Mesenchymal stem cell (in vitro differentiated cells and primary cell): ENCODE results near the gene SUCLG1.

Source experiments
- DNase-seq: peaks from one replicate; pipeline ENCODE4 v3.0.0-alpha.2; 2013
- H2AFZ ChIP-seq: one replicate; pipeline ENCODE4 v1.6.1; 2013; ENCODE audit warnings: low read depth, mild to moderate bottlenecking, control low read depth, inconsistent platforms, low read length, moderate library complexity
- H2AK5ac ChIP-seq: 2 replicates; pipeline ENCODE4 v1.6.1; 2013; ENCODE audit warnings: low read length, moderate library complexity, mild to moderate bottlenecking, inconsistent platforms; ENCODE audit not compliant: severe bottlenecking
- H2BK120ac ChIP-seq: one replicate; pipeline ENCODE4 v1.6.1; 2013; ENCODE audit warnings: low read depth, mild to moderate bottlenecking, inconsistent platforms, low read length, moderate library complexity
- H2BK12ac ChIP-seq, 2 experiments: one replicate each; pipeline ENCODE4 v1.6.1; 2013; ENCODE audit warnings: inconsistent platforms in 2 of 2, low read length in 2 of 2, mild to moderate bottlenecking in 2 of 2, moderate library complexity in 2 of 2, control low read depth in 1 of 2
- H2BK15ac ChIP-seq: one replicate; pipeline ENCODE4 v1.6.1; 2013; ENCODE audit warnings: mild to moderate bottlenecking, low read depth, inconsistent platforms; ENCODE audit not compliant: poor library complexity, severe bottlenecking
- H2BK5ac ChIP-seq: 2 replicates; pipeline ENCODE4 v1.6.1; 2013; ENCODE audit warnings: low read depth, mild to moderate bottlenecking, low read length, control low read depth, inconsistent platforms; ENCODE audit not compliant: poor library complexity, severe bottlenecking
- H3K14ac ChIP-seq, 2 experiments: one replicate each; pipeline ENCODE4 v1.6.1; 2013; ENCODE audit warnings: inconsistent platforms in 2 of 2, low read length in 2 of 2, control low read depth in 1 of 2, mild to moderate bottlenecking in 1 of 2, moderate library complexity in 1 of 2
- H3K18ac ChIP-seq, 2 experiments: one replicate each; pipeline ENCODE4 v1.6.1; 2013; ENCODE audit warnings: inconsistent platforms in 2 of 2, low read length in 2 of 2, control low read depth in 1 of 2, low read depth in 1 of 2, mild to moderate bottlenecking in 1 of 2
- H3K23ac ChIP-seq, 2 experiments: one replicate each; pipeline ENCODE4 v1.6.1; 2013; ENCODE audit warnings: inconsistent platforms in 2 of 2, low read length in 2 of 2, mild to moderate bottlenecking in 2 of 2, moderate library complexity in 2 of 2, control low read depth in 1 of 2
- H3K27ac ChIP-seq: 2 replicates; pipeline ENCODE4 v1.5.1; 2013; ENCODE audit warnings: mild to moderate bottlenecking, moderate library complexity, low read length, control low read depth, inconsistent platforms; ENCODE audit not compliant: poor library complexity, severe bottlenecking
- H3K27me3 ChIP-seq, 2 experiments: 2 replicates each; pipeline versions ENCODE4 v1.6.1 to v1.7.0; 2013; ENCODE audit warnings: low read length in 2 of 2, mild to moderate bottlenecking in 2 of 2, moderate library complexity in 2 of 2, control low read depth in 1 of 2, inconsistent platforms in 1 of 2; ENCODE audit not compliant: control insufficient read depth in 1 of 2, insufficient read depth in 1 of 2
- H3K36me3 ChIP-seq, 2 experiments: 2 replicates each; pipeline versions ENCODE4 v1.6.1 to v1.7.0; 2013; ENCODE audit warnings: low read length in 2 of 2, control low read depth in 1 of 2, inconsistent platforms in 1 of 2, low read depth in 1 of 2, mild to moderate bottlenecking in 1 of 2; ENCODE audit not compliant: insufficient read depth in 2 of 2, control insufficient read depth in 1 of 2
- H3K4ac ChIP-seq, 2 experiments: one replicate each; pipeline ENCODE4 v1.6.1; 2013; ENCODE audit warnings: inconsistent platforms in 2 of 2, low read length in 2 of 2, mild to moderate bottlenecking in 2 of 2, moderate library complexity in 2 of 2, control low read depth in 1 of 2, low read depth in 1 of 2
- H3K4me1 ChIP-seq: 2 replicates; pipeline ENCODE4 v1.6.1; 2013; ENCODE audit warnings: low read depth, low read length, control low read depth; ENCODE audit not compliant: control insufficient read depth, insufficient read depth
- H3K4me2 ChIP-seq: 2 replicates; pipeline ENCODE4 v1.6.1; 2013; ENCODE audit warnings: low read length, mild to moderate bottlenecking, inconsistent platforms; ENCODE audit not compliant: poor library complexity, severe bottlenecking
- H3K4me3 ChIP-seq, 2 experiments: 2 replicates each; pipeline versions ENCODE4 v1.5.1 to v1.7.0; 2013; ENCODE audit warnings: low read length in 2 of 2, mild to moderate bottlenecking in 2 of 2, control low read depth in 1 of 2, low read depth in 1 of 2; ENCODE audit not compliant: insufficient read depth in 1 of 2
- H3K79me1 ChIP-seq: replicated peaks from 2 replicates; pipeline ENCODE4 v1.6.1; 2013; ENCODE audit warnings: mild to moderate bottlenecking, control low read depth, low read length, inconsistent platforms; ENCODE audit not compliant: poor library complexity, severe bottlenecking
- H3K9ac ChIP-seq: 2 replicates; pipeline ENCODE4 v1.7.0; 2013; ENCODE audit warnings: mild to moderate bottlenecking, low read length, moderate library complexity
- H3K9me3 ChIP-seq: 2 replicates; pipeline ENCODE4 v1.7.0; 2013; ENCODE audit warnings: mild to moderate bottlenecking, low read length; ENCODE audit not compliant: control insufficient read depth
- H4K8ac ChIP-seq: one replicate; pipeline ENCODE4 v1.6.1; 2013; ENCODE audit warnings: inconsistent platforms, mild to moderate bottlenecking, low read length, moderate library complexity
- H4K91ac ChIP-seq: one replicate; pipeline ENCODE4 v1.6.1; 2013; ENCODE audit warnings: mild to moderate bottlenecking, low read length, inconsistent platforms
- WGBS: methylation state at CpG from one replicate; pipeline ENCODE4 v1.1.7; 2013; ENCODE audit warnings: mixed read lengths; 5-methylcytosine and 5-hydroxymethylcytosine counted together

SUCLG1 gene

DNA sequence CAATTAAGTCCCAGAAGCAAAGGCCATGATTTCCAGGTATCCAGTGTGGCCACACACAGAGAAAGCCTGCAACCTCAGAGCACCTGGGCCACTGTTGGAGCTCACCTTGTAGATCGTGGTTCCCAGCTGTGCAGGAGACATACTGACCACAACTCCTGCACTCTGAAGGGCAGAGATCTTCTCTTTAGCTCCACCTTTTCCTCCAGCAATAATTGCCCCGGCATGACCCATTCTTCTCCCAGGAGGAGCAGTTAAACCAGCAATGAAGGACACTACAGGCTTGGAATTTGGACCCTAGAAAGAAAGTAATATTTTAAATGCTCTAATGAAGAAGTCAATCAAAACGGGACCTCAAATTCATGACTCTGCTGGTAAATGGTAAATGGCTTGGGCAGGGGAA lies 33.8 kb downstream of the SUCLG1 start:
- H3K36me3 ChIP-seq, result peaks cover 11 to 68% of the 10 kb centered on the region in 2 experiments
- no peaks in the 10 kb centered on the region for H3K79me1 ChIP-seq
- no peak overlapping the region for H3K9ac ChIP-seq
- WGBS, result 86% methylated on average over 3 of the region's 3 CpGs
- H3K18ac ChIP-seq, result no peak overlapping the region
- peaks cover 2% of the 10 kb centered on the region for H3K4me1 ChIP-seq
- no peak overlapping the region for H2BK12ac ChIP-seq
- H3K14ac ChIP-seq, result no peak overlapping the region
- H3K4ac ChIP-seq, result no peak overlapping the region
- no peak overlapping the region for H4K91ac ChIP-seq
- H3K4me2 ChIP-seq, result no peak overlapping the region
- no peak overlapping the region for H3K27ac ChIP-seq
- no peak overlapping the region for H4K8ac ChIP-seq
- DNase-seq, result no peak
- no peak overlapping the region for H2BK5ac ChIP-seq
- no peak overlapping the region for H3K23ac ChIP-seq
- no peak overlapping the region for H3K4me3 ChIP-seq
- H2BK120ac ChIP-seq, result no peak overlapping the region
- no peaks in the 10 kb centered on the region for H3K27me3 ChIP-seq
- no peak overlapping the region for H2BK15ac ChIP-seq
- H2AK5ac ChIP-seq, result no peak overlapping the region
- no peak overlapping the region for H2AFZ ChIP-seq
- no peaks in the 10 kb centered on the region for H3K9me3 ChIP-seq

DNA sequence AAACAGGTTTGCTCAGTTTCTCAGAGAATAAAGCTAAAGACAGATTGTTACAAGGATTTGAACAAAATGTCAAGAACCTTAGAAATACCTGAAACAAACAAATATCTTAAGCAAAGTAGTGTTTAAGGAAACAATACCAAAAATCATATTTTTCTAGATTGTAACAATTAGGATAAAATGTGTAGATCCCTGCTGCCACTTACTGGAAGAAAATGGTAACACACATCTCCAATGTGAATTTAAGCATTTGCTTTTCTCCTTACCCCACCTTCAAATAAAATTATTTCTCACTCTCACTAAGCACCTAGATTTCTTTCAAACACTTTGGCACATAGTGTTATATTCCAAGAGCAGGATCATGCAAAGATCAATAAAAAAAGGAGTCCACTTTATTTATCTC lies 34.9 kb downstream of the SUCLG1 start:
- Histone ChIP-seq H2BK5ac (no peak overlapping the region), H3K4me2 (no peak overlapping the region), H3K4me1 (peaks cover 2% of the 10 kb centered on the region), H3K27ac (no peak overlapping the region), H2BK15ac (no peak overlapping the region), H2BK12ac (no peak overlapping the region), H3K79me1 (no peaks in the 10 kb centered on the region), H3K4ac (no peak overlapping the region), H3K14ac (no peak overlapping the region), H4K91ac (no peak overlapping the region), H3K27me3 (no peaks in the 10 kb centered on the region), H2BK120ac (no peak overlapping the region), H3K9me3 (no peaks in the 10 kb centered on the region), H3K4me3 (no peak overlapping the region), H3K23ac (no peak overlapping the region), H3K9ac (no peak overlapping the region), H2AFZ (no peak overlapping the region), H2AK5ac (no peak overlapping the region), H3K36me3 (peaks cover 11 to 57% of the 10 kb centered on the region in 2 experiments), H3K18ac (no peak overlapping the region), H4K8ac (no peak overlapping the region)
- DNase-seq, result peak; percentile 11

- H3K18ac ChIP-seq, result no peak overlapping the region
- no peaks in the 10 kb centered on the region for H3K79me1 ChIP-seq
- no peak overlapping the region for H3K23ac ChIP-seq
- no peak overlapping the region for H2BK12ac ChIP-seq
- no peak for DNase-seq
- H3K4me1 ChIP-seq, result no peaks in the 10 kb centered on the region
- 87% methylated on average over 1 of the region's 1 CpG for WGBS
- no peak overlapping the region for H2BK15ac ChIP-seq
- H2BK5ac ChIP-seq, result no peak overlapping the region
- H3K4me3 ChIP-seq, result no peak overlapping the region
- no peak overlapping the region for H4K91ac ChIP-seq
- H2AK5ac ChIP-seq, result no peak overlapping the region
- H3K36me3 ChIP-seq, result peaks cover 11 to 43% of the 10 kb centered on the region in 2 experiments
- H3K9ac ChIP-seq, result no peak overlapping the region
- no peaks in the 10 kb centered on the region for H3K9me3 ChIP-seq
- H3K4ac ChIP-seq, result no peak overlapping the region
- no peak overlapping the region for H3K4me2 ChIP-seq
- H2BK120ac ChIP-seq, result no peak overlapping the region
- no peak overlapping the region for H4K8ac ChIP-seq
- no peak overlapping the region for H3K27ac ChIP-seq
- no peaks in the 10 kb centered on the region for H3K27me3 ChIP-seq
- H3K14ac ChIP-seq, result no peak overlapping the region
- no peak overlapping the region for H2AFZ ChIP-seq
Observed at GRCh38 chr2:84421791-84422190, 37.3 kb downstream of the SUCLG1 start.

DNA sequence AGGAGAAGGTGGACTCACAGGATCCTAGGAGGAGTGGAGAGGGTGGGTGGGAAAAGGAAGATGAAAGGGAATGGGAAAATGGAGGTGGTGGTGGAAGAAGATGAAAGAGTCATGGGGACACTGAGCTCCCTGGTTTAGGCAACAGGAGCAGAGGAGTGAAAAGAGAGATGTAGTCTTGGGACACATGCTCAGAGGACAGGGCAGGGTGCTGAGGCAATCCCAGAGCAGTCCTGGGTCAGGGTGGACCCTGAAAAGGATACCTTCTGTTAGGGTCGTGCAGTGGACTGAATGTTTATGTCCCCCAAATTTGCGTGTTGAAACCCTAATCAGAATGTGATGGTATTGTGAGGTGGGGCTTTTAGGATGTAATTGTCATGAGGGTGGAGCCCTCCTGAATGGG lies 37.9 kb downstream of the SUCLG1 start:
- no peaks in the 10 kb centered on the region for H3K79me1 ChIP-seq
- H4K8ac ChIP-seq, result no peak overlapping the region
- no peaks in the 10 kb centered on the region for H3K9me3 ChIP-seq
- H3K27me3 ChIP-seq, result no peaks in the 10 kb centered on the region
- no peak overlapping the region for H3K4me2 ChIP-seq
- no peak overlapping the region for H3K18ac ChIP-seq
- no peak overlapping the region for H2BK5ac ChIP-seq
- H4K91ac ChIP-seq, result no peak overlapping the region
- H2BK15ac ChIP-seq, result no peak overlapping the region
- no peak overlapping the region for H3K23ac ChIP-seq
- H3K9ac ChIP-seq, result no peak overlapping the region
- H3K4me1 ChIP-seq, result no peaks in the 10 kb centered on the region
- H3K4ac ChIP-seq, result no peak overlapping the region
- H3K36me3 ChIP-seq, result peaks cover 11 to 43% of the 10 kb centered on the region in 2 experiments
- H2AFZ ChIP-seq, result no peak overlapping the region
- no peak overlapping the region for H3K27ac ChIP-seq
- no peak overlapping the region for H2AK5ac ChIP-seq
- no peak overlapping the region for H3K4me3 ChIP-seq
- H2BK120ac ChIP-seq, result no peak overlapping the region
- no peak overlapping the region for H2BK12ac ChIP-seq
- H3K14ac ChIP-seq, result no peak overlapping the region
- no peak for DNase-seq
- 100% methylated on average over 2 of the region's 2 CpGs for WGBS
